Endothelial cell of umbilical vein (primary cell): Measurements from ENCODE around the gene ZNF385D. TPM values are rescaled to one million over a fixed set of nuclear protein-coding genes. Genes with fewer than 3 reads are reported as not detected.

Experiments
- BruUV-seq: library from RNA; stranded (reverse); fragments of 400-500 nt; replicated peaks from 2 replicates; lab custom pipeline; 2021; lab: Mats Ljungman, UMichigan
- CTCF ChIA-PET: fragments of 300-600, 350-600 bp; sonication (Branson Sonifier 250); formaldehyde crosslinking; loops from one replicate; lab custom pipeline; 2021; ENCODE audit warnings: antibody characterized with exemption, inconsistent platforms; lab: Charles Lee
- POLR2A ChIA-PET: fragments of 300-600, 350-600 bp; sonication (Branson Sonifier 250); formaldehyde crosslinking; loops from one replicate; lab custom pipeline; 2021; ENCODE audit warnings: antibody characterized with exemption, inconsistent platforms; lab: Charles Lee
- DNase-seq: peaks from one replicate; pipeline ENCODE4 v3.0.0-alpha.2; 2011; ENCODE audit warnings: low read depth, low spot score
- FAIRE-seq: peaks from 2 replicates; lab custom pipeline; 2011; peaks lifted over from hg19 to GRCh38; lab: Jason Lieb, UNC
- H2AFZ ChIP-seq: 2 replicates; pipeline ENCODE4 v1.6.0; 2012; ENCODE audit warnings: low read depth, low read length, control low read depth, inconsistent platforms
- H3K27ac ChIP-seq: 2 replicates; pipeline ENCODE4 v1.5.1; 2011; ENCODE audit warnings: low read depth, mild to moderate bottlenecking, control low read depth, low read length, moderate library complexity; ENCODE audit not compliant: insufficient read depth
- H3K27me3 ChIP-seq, 2 experiments: 2 replicates each; pipeline versions ENCODE4 v1.6.0 to v1.6.1; 2011; ENCODE audit warnings: low read length in 2 of 2, mixed read lengths in 1 of 2; ENCODE audit not compliant: control insufficient read depth in 2 of 2, insufficient read depth in 2 of 2
- H3K36me3 ChIP-seq, 2 experiments: 2 replicates in 1 of 2; 3 replicates in 1 of 2; pipeline ENCODE4 v1.5.1; 2011; ENCODE audit warnings: low read length in 2 of 2, mild to moderate bottlenecking in 1 of 2, moderate library complexity in 1 of 2; ENCODE audit not compliant: control insufficient read depth in 2 of 2, insufficient read depth in 2 of 2; ENCODE audit errors: extremely low read depth in 1 of 2
- H3K4me1 ChIP-seq: 3 replicates; pipeline ENCODE4 v1.5.1; 2011; ENCODE audit warnings: mild to moderate bottlenecking, low read length; ENCODE audit not compliant: control insufficient read depth, insufficient read depth; ENCODE audit errors: extremely low read depth
- H3K4me2 ChIP-seq: 2 replicates; pipeline ENCODE4 v1.6.1; 2011; ENCODE audit warnings: low read length, control low read depth, mixed read lengths; ENCODE audit not compliant: insufficient read depth
- H3K4me3 ChIP-seq, 3 experiments: fragments of 200-600 bp in 1 of 3; sonication (generic), shearing (Covaris generic) in 1 of 3; replicated peaks in 1 of 3; 2 replicates each; pipeline ENCODE4 v1.5.1; 2011 to 2016; ENCODE audit warnings: control low read depth in 3 of 3, low read length in 3 of 3, mild to moderate bottlenecking in 2 of 3, inconsistent platforms in 1 of 3, low read depth in 1 of 3, moderate library complexity in 1 of 3; ENCODE audit not compliant: insufficient read depth in 1 of 3
- H3K79me2 ChIP-seq: 2 replicates; pipeline ENCODE4 v1.6.0; 2012; ENCODE audit warnings: low read length, inconsistent platforms; ENCODE audit not compliant: control insufficient read depth, insufficient read depth
- H3K9ac ChIP-seq: replicated peaks from 2 replicates; pipeline ENCODE3; 2011; ENCODE audit warnings: low read length, control low read depth; ENCODE audit not compliant: insufficient read depth; ENCODE audit errors: extremely low read depth
- H3K9me1 ChIP-seq: replicated peaks from 3 replicates; pipeline ENCODE4 v1.6.0; 2011; ENCODE audit warnings: mild to moderate bottlenecking, low read length; ENCODE audit not compliant: control insufficient read depth, insufficient read depth; ENCODE audit errors: extremely low read depth
- H3K9me3 ChIP-seq: replicated peaks from 2 replicates; pipeline ENCODE4 v1.5.1; 2012; ENCODE audit warnings: low read length, inconsistent platforms; ENCODE audit not compliant: control insufficient read depth, insufficient read depth
- H4K20me1 ChIP-seq: replicated peaks from 2 replicates; pipeline ENCODE3; 2011; ENCODE audit warnings: mild to moderate bottlenecking, low read length; ENCODE audit not compliant: control insufficient read depth, insufficient read depth; ENCODE audit errors: extremely low read depth
- EZH2 ChIP-seq: IDR thresholded peaks from 2 replicates; pipeline ENCODE4 v1.6.1; 2012; ENCODE audit warnings: borderline replicate concordance, low read depth, mild to moderate bottlenecking, moderate library complexity, low read length, inconsistent platforms; ENCODE audit not compliant: severe bottlenecking
- FOS ChIP-seq: IDR thresholded peaks from 2 replicates; pipeline ENCODE4 v1.6.1; 2011; ENCODE audit warnings: mild to moderate bottlenecking, low read length, moderate library complexity, borderline replicate concordance; ENCODE audit not compliant: insufficient read depth
- GATA2 ChIP-seq: IDR thresholded peaks from 2 replicates; pipeline ENCODE4 v1.7.0; 2011; ENCODE audit warnings: low read depth, mild to moderate bottlenecking, moderate library complexity, mixed read lengths, low read length; ENCODE audit not compliant: insufficient read length, insufficient read depth
- JUN ChIP-seq: IDR thresholded peaks from 2 replicates; pipeline ENCODE4 v1.6.1; 2011; ENCODE audit warnings: borderline replicate concordance, low read depth; ENCODE audit not compliant: insufficient read length, insufficient read depth
- MAX ChIP-seq: IDR thresholded peaks from 2 replicates; pipeline ENCODE4 v1.6.1; 2011; ENCODE audit not compliant: insufficient read depth, insufficient read length
- MYC ChIP-seq: IDR thresholded peaks from one replicate; pipeline ENCODE4 v1.6.1; 2011; ENCODE audit warnings: mild to moderate bottlenecking, low read depth, low read length
- POLR2A ChIP-seq: IDR thresholded peaks from 2 replicates; pipeline ENCODE4 v1.6.1; 2012; ENCODE audit warnings: low read depth, mild to moderate bottlenecking, control low read depth, low read length
- POLR2AphosphoS5 ChIP-seq: IDR thresholded peaks from 2 replicates; pipeline ENCODE4 v1.6.1; 2012; ENCODE audit warnings: low read depth, mild to moderate bottlenecking, control low read depth, low read length, moderate library complexity; ENCODE audit not compliant: insufficient read depth
- dilution Hi-C: fragments of 300-500 bp; cut with MboI; formaldehyde crosslinking; loops from one replicate; pipeline ENCODE4 v1.15.0; 2019; ENCODE audit warnings: low sequenced_read_pairs; ENCODE audit not compliant: extremely low pct_ligation_motif_present
- intact Hi-C: fragments of 100-400 bp; cut with micrococcal nuclease; formaldehyde crosslinking; loops from one replicate; pipeline ENCODE4 v1.10.0; 2022
- polyA plus RNA-seq, 4 experiments: library from polyadenylated mRNA; depleted of rRNA in 3 of 4; stranded (reverse) in 3 of 4; unstranded in 1 of 4; fragments of >200 nt; gene quantifications; 2 replicates each; pipeline versions ENCODE4 v1.2.1 to v1.2.3, GENCODE V29; 2011 to 2012; ENCODE audit warnings: missing spikeins in 1 of 4
- total RNA-seq: library from RNA; stranded (reverse); gene quantifications from 2 replicates; pipeline ENCODE4 v1.2.3, GENCODE V29; 2021
- TF ChIP-seq, protein P1 (sequence below), 2 donors: IDR thresholded peaks; 1 replicate in 1 of 2; 2 replicates in 1 of 2; pipeline ENCODE4 v1.5.1; 2011; ENCODE audit warnings: low read length in 2 of 2, mild to moderate bottlenecking in 2 of 2, moderate library complexity in 2 of 2, control low read depth in 1 of 2, inconsistent platforms in 1 of 2, low read depth in 1 of 2; ENCODE audit not compliant: insufficient read depth in 1 of 2; ENCODE audit errors: extremely low read depth in 1 of 2

The ZNF385D gene
- total and polyA plus RNA-seq, 2 donors (not counting 3 experiments of a cell fraction or from before 2014, with no cell fraction given), result not detected

DNA sequence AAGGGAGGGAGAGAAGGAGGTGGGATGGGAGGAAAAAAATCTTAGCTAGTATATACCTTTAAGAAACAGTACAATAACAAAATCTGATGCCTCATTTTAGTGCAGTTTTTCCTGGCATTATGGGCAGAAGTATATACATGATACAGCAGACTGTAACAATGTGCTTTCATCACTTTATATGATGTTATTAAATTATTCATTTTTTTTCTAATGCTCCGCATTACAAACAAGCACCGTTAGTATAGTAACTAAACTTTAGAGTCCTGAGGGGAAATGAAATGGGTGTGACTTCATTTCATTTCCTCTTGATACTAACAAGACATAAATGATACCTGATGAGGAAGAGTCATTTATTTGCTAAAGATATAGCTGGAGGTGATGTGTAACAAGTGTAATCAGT, 325.3 kb downstream of the ZNF385D start:
- Histone ChIP-seq H2AFZ (no peak overlapping the region), H3K36me3 (no peaks in the 10 kb centered on the region), H3K27ac (no peak overlapping the region), H3K4me2 (no peak overlapping the region), H3K9ac (no peak overlapping the region), H4K20me1 (no peaks in the 10 kb centered on the region), H3K27me3 (no peaks in the 10 kb centered on the region), H3K4me1 (no peaks in the 10 kb centered on the region), H3K79me2 (no peaks in the 10 kb centered on the region), H3K9me1 (no peaks in the 10 kb centered on the region), H3K4me3 (no peak overlapping the region), H3K9me3 (no peaks in the 10 kb centered on the region)
- DNase-seq (no peak), FAIRE-seq (no peak)
- CTCF ChIA-PET, result no interaction called here
- no TSS peak for BruUV-seq
- intact Hi-C loops, result no loop called here
- POLR2A ChIA-PET, result no interaction called here
- no peak for TF ChIP-seq GATA2
- dilution Hi-C loops, result no loop called here

DNA sequence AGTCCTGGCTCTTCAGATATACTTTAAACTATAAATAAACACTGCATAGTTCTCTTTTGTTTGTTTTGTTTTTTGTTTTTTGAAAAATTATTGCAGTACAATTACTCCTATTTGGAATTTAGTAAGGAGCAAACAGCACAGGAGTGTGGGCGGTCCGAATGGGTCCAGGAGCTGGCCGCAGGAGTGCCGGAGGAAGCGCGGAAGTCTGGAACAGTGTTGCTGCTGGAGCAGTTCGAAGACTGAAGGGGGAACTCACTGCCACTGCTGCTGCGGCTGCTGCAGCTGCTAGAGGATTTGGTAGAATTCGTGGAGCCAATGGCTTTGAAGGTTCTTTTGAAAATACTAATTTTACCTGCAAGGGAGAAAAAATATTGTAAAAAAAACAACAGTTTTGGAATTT, 329.9 kb downstream of the ZNF385D start:
- H3K27ac ChIP-seq, result no peak overlapping the region
- dilution Hi-C loops (no loop called here), intact Hi-C loops (no loop called here)
- TF ChIP-seq JUN (no peak), EZH2 (no peak), POLR2A (no peak), MYC (no peak), GATA2 (no peak), MAX (no peak), FOS (no peak), POLR2AphosphoS5 (no peak)
- TF ChIP-seq, protein P1, sequence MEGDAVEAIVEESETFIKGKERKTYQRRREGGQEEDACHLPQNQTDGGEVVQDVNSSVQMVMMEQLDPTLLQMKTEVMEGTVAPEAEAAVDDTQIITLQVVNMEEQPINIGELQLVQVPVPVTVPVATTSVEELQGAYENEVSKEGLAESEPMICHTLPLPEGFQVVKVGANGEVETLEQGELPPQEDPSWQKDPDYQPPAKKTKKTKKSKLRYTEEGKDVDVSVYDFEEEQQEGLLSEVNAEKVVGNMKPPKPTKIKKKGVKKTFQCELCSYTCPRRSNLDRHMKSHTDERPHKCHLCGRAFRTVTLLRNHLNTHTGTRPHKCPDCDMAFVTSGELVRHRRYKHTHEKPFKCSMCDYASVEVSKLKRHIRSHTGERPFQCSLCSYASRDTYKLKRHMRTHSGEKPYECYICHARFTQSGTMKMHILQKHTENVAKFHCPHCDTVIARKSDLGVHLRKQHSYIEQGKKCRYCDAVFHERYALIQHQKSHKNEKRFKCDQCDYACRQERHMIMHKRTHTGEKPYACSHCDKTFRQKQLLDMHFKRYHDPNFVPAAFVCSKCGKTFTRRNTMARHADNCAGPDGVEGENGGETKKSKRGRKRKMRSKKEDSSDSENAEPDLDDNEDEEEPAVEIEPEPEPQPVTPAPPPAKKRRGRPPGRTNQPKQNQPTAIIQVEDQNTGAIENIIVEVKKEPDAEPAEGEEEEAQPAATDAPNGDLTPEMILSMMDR (IDR thresholded peaks at IDR 0.05; ENCODE audit: extremely low read depth in 1 of 2, insufficient read depth in 1 of 2, low read depth in 1 of 2, low read length in 2 of 2), result no peak
- ChIA-PET POLR2A (no interaction called here), CTCF (no interaction called here)
- FAIRE-seq, result no peak
- H3K36me3 ChIP-seq, result no peaks in the 10 kb centered on the region
- no peak overlapping the region for H3K9ac ChIP-seq
- H3K4me1 ChIP-seq, result no peaks in the 10 kb centered on the region
- no peaks in the 10 kb centered on the region for H3K27me3 ChIP-seq
- BruUV-seq, result no TSS peak
- no peaks in the 10 kb centered on the region for H3K9me3 ChIP-seq
- no peaks in the 10 kb centered on the region for H4K20me1 ChIP-seq
- no peak overlapping the region for H3K4me2 ChIP-seq
- H3K9me1 ChIP-seq, result no peaks in the 10 kb centered on the region
- no peak overlapping the region for H3K4me3 ChIP-seq
- no peak for DNase-seq
- no peaks in the 10 kb centered on the region for H3K79me2 ChIP-seq
- H2AFZ ChIP-seq, result no peak overlapping the region
